Keratinocyte (primary cell): ENCODE data around the gene SKOR2.

Experiments
- CTCF ChIP-seq, 3 experiments: IDR thresholded peaks in 1 of 3; conservative IDR thresholded peaks in 1 of 3; optimal IDR thresholded peaks in 1 of 3; 2 replicates in 2 of 3; 3 replicates in 1 of 3; pipeline versions ENCODE3 to v1.5.1; 2011; ENCODE audit warnings: low read length in 3 of 3, mild to moderate bottlenecking in 3 of 3, moderate library complexity in 2 of 3, control low read depth in 1 of 3, inconsistent platforms in 1 of 3; ENCODE audit not compliant: insufficient read depth in 2 of 3; ENCODE audit errors: extremely low read depth in 1 of 3
- EZH2 ChIP-seq: IDR thresholded peaks from one replicate; pipeline ENCODE4 v1.6.1; 2012; ENCODE audit warnings: inconsistent platforms, mild to moderate bottlenecking, low read length, moderate library complexity

GRCh38 chr18:47163241-47163640 is 88.2 kb downstream of the SKOR2 start:
- no peak for TF ChIP-seq CTCF (optimal IDR thresholded peaks at IDR 0.05 in 1 of 3, IDR thresholded peaks at IDR 0.05 in 1 of 3, conservative IDR thresholded peaks at IDR 0.05 in 1 of 3; ENCODE audit: extremely low read depth in 1 of 3, insufficient read depth in 2 of 3, low read length in 3 of 3)
- TF ChIP-seq EZH2: no peak
